HG02623 (cell line): ENCODE measurements around the gene RGS3.
"Not testable (repeated sequence)": the region's sequence is repeated elsewhere in the genome, so short reads cannot be mapped to it uniquely, and the experiment has no call there.

Experiments used
- ATAC-seq: cut with Tn5 transposase; IDR thresholded peaks from one replicate; pipeline ENCODE4 v1.9.1; 2021; ENCODE audit warnings: moderate library complexity; ENCODE audit not compliant: unreplicated experiment

RGS3 gene

GRCh38 chr9:113631871-113632665 lies 168.5 kb downstream of the RGS3 start:
- ATAC-seq = no peak

- ATAC-seq = no peak
These were observed 169.5 kb downstream of the RGS3 start for GRCh38 chr9:113632776-113633590.

GRCh38 chr9:113633782-113634595 lies 170.5 kb downstream of the RGS3 start:
- ATAC-seq = no peak

GRCh38 chr9:113634596-113635515 lies 171.3 kb downstream of the RGS3 start:
- ATAC-seq = no peak

- ATAC-seq = no peak
These were observed 172.1 kb downstream of the RGS3 start for GRCh38 chr9:113635586-113635985.

- no peak for ATAC-seq
These were observed 172.6 kb downstream of the RGS3 start for GRCh38 chr9:113636165-113636564.

- ATAC-seq = no peak
These were observed 173.2 kb downstream of the RGS3 start for GRCh38 chr9:113636693-113637092.

- ATAC-seq = no peak
These were observed 175.0 kb downstream of the RGS3 start for GRCh38 chr9:113638490-113638889.

- ATAC-seq = no peak
These were observed 175.4 kb downstream of the RGS3 start for GRCh38 chr9:113638897-113639296.

GRCh38 chr9:113639411-113639970 lies 176.0 kb downstream of the RGS3 start:
- ATAC-seq = not testable (repeated sequence)

GRCh38 chr9:113640418-113640817 lies 176.9 kb downstream of the RGS3 start:
- ATAC-seq = no peak

- no peak for ATAC-seq
These were observed 177.8 kb downstream of the RGS3 start for GRCh38 chr9:113641100-113641885.

- no peak for ATAC-seq
These were observed 180.8 kb downstream of the RGS3 start for GRCh38 chr9:113644321-113644720.

- ATAC-seq = no peak
These were observed 181.9 kb downstream of the RGS3 start for GRCh38 chr9:113645227-113645977.

- ATAC-seq = no peak
These were observed 182.4 kb downstream of the RGS3 start for GRCh38 chr9:113645978-113646253.

- ATAC-seq = no peak
These were observed 183.0 kb downstream of the RGS3 start for GRCh38 chr9:113646491-113646890.
